Heart right ventricle (tissue), 16 donors: ENCODE data around the gene DNASE2. TPM values are rescaled to one million over a fixed set of nuclear protein-coding genes. Genes with fewer than 3 reads are reported as not detected.
A peak's percentile ranks its signal among the peaks of the same experiment; 100 is the strongest.

Experiments used
- ATAC-seq, 8 donors: fragments of 200-7000 bp; cut with Tn5 transposase; one replicate each; pipeline ENCODE4 v1.9.1; 2020; ENCODE audit warnings: mild to moderate bottlenecking in 8 of 8, moderate library complexity in 8 of 8, moderate number of reproducible peaks in 1 of 8
- DNase-seq, 2 donors: peaks; one replicate each; pipeline ENCODE4 v3.0.0-alpha.2; 2020
- H3K27ac ChIP-seq, 10 donors: fragments of 200-600 bp; sonication (generic) in 2 of 10; one replicate each; pipeline versions ENCODE4 v1.5.0 to v1.8.0; 2020 to 2022; ENCODE audit warnings: mild to moderate bottlenecking in 3 of 10
- H3K27me3 ChIP-seq, 7 donors: fragments of 200-600 bp; one replicate each; pipeline ENCODE4 v1.8.0; 2021 to 2022; ENCODE audit warnings: mild to moderate bottlenecking in 2 of 7
- H3K36me3 ChIP-seq, 9 donors: fragments of 200-600 bp; sonication (generic) in 1 of 9; one replicate each; pipeline versions ENCODE4 v1.5.0 to v1.8.0; 2020 to 2022; ENCODE audit warnings: mild to moderate bottlenecking in 2 of 9
- H3K4me1 ChIP-seq, 9 donors: fragments of 200-600 bp; sonication (generic) in 1 of 9; one replicate each; pipeline versions ENCODE4 v1.5.0 to v1.8.0; 2020 to 2022; ENCODE audit warnings: mild to moderate bottlenecking in 4 of 9
- H3K4me3 ChIP-seq, 10 donors: fragments of 200-600 bp; sonication (generic) in 2 of 10; one replicate each; pipeline versions ENCODE4 v1.5.0 to v1.8.0; 2020 to 2022; ENCODE audit warnings: mild to moderate bottlenecking in 7 of 10, moderate library complexity in 2 of 10
- H3K9me3 ChIP-seq, 11 donors: fragments of 200-600 bp in 10 of 11; sonication (generic) in 2 of 11; one replicate each; pipeline versions ENCODE4 v1.5.0 to v1.8.0; 2013 to 2022; ENCODE audit warnings: mild to moderate bottlenecking in 2 of 11, control low read depth in 1 of 11, moderate library complexity in 1 of 11
- WGBS, 2 donors: extraction: QIAGEN DNeasy Blood & Tissue Kit; methylation state at CpG; one replicate each; pipeline ENCODE4 v1.1.7; 2013; ENCODE audit warnings: inconsistent platforms in 1 of 2; 5-methylcytosine and 5-hydroxymethylcytosine counted together
- intact Hi-C, 10 donors: fragments of 100-400 bp; cut with DNase I; formaldehyde crosslinking; loops; one replicate each; pipeline versions ENCODE4 v1.11.1 to v1.14.2; 2022
- polyA plus RNA-seq, 2 donors: library from polyadenylated mRNA; stranded (reverse); fragments of 200-250 nt; gene quantifications; one replicate each; pipeline ENCODE4 v1.2.3, GENCODE V29; 2013
- total RNA-seq, 10 donors: library from RNA; stranded (reverse); fragmentation: NEBNext Ultra II Directional in 3 of 10; extraction: Animal tissue kit (Norgen Biotek cat#: 25700) in 3 of 10; gene quantifications; one replicate each; pipeline versions ENCODE4 v1.2.1 to v1.2.4, GENCODE V29; 2021 to 2023
- TF ChIP-seq, protein P1 (sequence below), 9 donors: fragments of 200-600 bp; sonication (generic) in 2 of 9; IDR thresholded peaks; one replicate each; pipeline versions ENCODE4 v1.5.0 to v1.8.0; 2021 to 2022; ENCODE audit warnings: antibody characterized with exemption in 9 of 9, mild to moderate bottlenecking in 5 of 9, moderate library complexity in 1 of 9
- donor health status: Arrhythmogenic right ventricular cardiomyopathy.
- donor health status: ischemic (EF 13 %, LVEDD 7.1; RV severe dilation, severe dysfunction).
- donor health status: healthy with polysubstance abuse.
- donor health status: DM: no; HTN: yes; CAD: no.
- donor health status: DM: no; HTN: no; CAD: no.
- donor health status: ischemic (EF 25% LVEDD 6.9; RV normal size, moderate dysfunction).
- donor health status: ischemic (EF 25% LVEDD 5.7; RV mildly dilated, moderate dysfunction).
- donor health status: healthy.
- donor health status: DM: yes; HTN: yes; CAD: no.
- donor health status: Ischemic cardiomyopathy.
- donor health status: ischemic (EF 35%, LVEDD 5.7; RV mildly dilated, moderate dysfunction).
- donor health status: nonischemic (EF 11% LVEDD 7.7; RV severe dilation, severe dysfunction).
- donor health status: DM: yes; HTN: yes; CAD: no.
- donor health status: PGD.
- donor health status: ischemic (EF 29% LVEDD 5.4; RV normal size, mild dysfunction).
- donor health status: nonischemic (EF 23%, LVEDD 6.1; RV moderate dilation, normal function).

The DNASE2 gene
- total and polyA plus RNA-seq, 12 donors: 10.5 to 34.9 (median 19.9) TPM

GRCh38 chr19:12833738-12834565, 47.3 kb downstream of the DNASE2 start:
- Histone ChIP-seq H3K36me3 (no peaks in the 10 kb centered on the region), H3K4me1 (peaks cover 4 to 35% (median 17%) of the 10 kb centered on the region in 9 donors), H3K27me3 (peaks cover 33 to 100% (median 96%) of the 10 kb centered on the region in 7 donors), H3K27ac (no peak overlapping the region), H3K4me3 (peak overlapping the region in 9 of 10 donors; percentile 29 to 53 (median 43)), H3K9me3 (no peaks in the 10 kb centered on the region)
- ATAC-seq (peak in 1 of 8 donors; percentile 4), DNase-seq (peak in 1 of 2 donors; percentile 22)
- intact Hi-C loops: no loop called here
- 1% methylated on average over 50 to 84 of the region's 87 CpGs for WGBS, 2 donors
- TF ChIP-seq, protein P1, sequence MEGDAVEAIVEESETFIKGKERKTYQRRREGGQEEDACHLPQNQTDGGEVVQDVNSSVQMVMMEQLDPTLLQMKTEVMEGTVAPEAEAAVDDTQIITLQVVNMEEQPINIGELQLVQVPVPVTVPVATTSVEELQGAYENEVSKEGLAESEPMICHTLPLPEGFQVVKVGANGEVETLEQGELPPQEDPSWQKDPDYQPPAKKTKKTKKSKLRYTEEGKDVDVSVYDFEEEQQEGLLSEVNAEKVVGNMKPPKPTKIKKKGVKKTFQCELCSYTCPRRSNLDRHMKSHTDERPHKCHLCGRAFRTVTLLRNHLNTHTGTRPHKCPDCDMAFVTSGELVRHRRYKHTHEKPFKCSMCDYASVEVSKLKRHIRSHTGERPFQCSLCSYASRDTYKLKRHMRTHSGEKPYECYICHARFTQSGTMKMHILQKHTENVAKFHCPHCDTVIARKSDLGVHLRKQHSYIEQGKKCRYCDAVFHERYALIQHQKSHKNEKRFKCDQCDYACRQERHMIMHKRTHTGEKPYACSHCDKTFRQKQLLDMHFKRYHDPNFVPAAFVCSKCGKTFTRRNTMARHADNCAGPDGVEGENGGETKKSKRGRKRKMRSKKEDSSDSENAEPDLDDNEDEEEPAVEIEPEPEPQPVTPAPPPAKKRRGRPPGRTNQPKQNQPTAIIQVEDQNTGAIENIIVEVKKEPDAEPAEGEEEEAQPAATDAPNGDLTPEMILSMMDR (IDR thresholded peaks at IDR 0.05): no peak

DNA sequence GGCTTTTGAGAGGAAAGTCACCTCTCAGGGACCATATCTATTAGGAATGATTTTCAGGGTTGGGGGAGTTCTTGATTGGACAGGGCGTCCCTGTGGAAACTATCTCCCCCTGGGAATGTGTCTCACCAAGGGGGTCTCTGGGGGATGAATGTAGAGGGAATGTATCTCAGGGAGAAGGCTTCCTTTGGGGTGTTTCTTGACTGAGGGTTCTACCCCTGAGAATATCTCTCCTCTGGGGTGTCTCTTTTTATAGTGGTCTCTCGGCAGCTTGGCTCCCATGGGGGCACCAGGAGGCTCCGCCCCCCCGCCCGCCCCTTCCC, 47.9 kb downstream of the DNASE2 start:
- Histone ChIP-seq H3K9me3 (no peaks in the 10 kb centered on the region), H3K4me3 (peak overlapping the region in 7 of 10 donors; percentile 29 to 51 (median 42)), H3K27me3 (peaks cover 29 to 100% (median 96%) of the 10 kb centered on the region in 7 donors), H3K36me3 (no peaks in the 10 kb centered on the region), H3K4me1 (peaks cover 4 to 30% (median 12%) of the 10 kb centered on the region in 9 donors), H3K27ac (no peak overlapping the region)
- 0 to 1% methylated on average over 5 of the region's 5 CpGs for WGBS, 2 donors
- TF ChIP-seq, protein P1 (IDR thresholded peaks at IDR 0.05): no peak
- ATAC-seq: no peak
- no peak for DNase-seq
- intact Hi-C loops: no loop called here

DNA sequence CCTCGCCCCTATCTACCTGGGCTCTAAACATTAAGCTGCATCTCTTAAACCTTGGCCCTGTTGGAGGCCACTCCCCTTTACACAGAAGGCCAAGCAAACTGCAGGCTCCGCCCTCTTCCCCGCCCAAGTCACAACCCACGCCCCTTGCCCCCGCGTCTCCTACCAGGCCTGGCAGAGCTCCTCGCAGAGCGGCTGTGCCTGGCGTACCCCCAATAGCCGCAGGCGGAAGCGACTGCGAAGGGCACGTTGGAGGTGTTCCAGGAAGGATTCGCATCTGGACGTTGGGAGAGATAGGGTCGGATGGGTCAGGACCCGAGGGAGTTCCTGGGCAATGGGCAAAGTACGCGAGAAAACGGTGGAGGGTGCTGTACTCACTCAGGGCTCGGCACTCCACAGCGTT, 52.8 kb downstream of the DNASE2 start:
- H3K27ac ChIP-seq: no peak overlapping the region
- 5 to 6% methylated on average over 23 of the region's 23 CpGs for WGBS, 2 donors
- H3K4me3 ChIP-seq: no peak overlapping the region
- no peaks in the 10 kb centered on the region for H3K9me3 ChIP-seq
- no peaks in the 10 kb centered on the region for H3K36me3 ChIP-seq
- ATAC-seq: no peak
- peaks cover 0 to 18% (median 5%) of the 10 kb centered on the region in 9 donors for H3K4me1 ChIP-seq
- H3K27me3 ChIP-seq: peaks cover 12 to 98% (median 96%) of the 10 kb centered on the region in 7 donors
- DNase-seq: no peak
- TF ChIP-seq, protein P1 (IDR thresholded peaks at IDR 0.05): no peak
- intact Hi-C loops: no loop called here

DNA sequence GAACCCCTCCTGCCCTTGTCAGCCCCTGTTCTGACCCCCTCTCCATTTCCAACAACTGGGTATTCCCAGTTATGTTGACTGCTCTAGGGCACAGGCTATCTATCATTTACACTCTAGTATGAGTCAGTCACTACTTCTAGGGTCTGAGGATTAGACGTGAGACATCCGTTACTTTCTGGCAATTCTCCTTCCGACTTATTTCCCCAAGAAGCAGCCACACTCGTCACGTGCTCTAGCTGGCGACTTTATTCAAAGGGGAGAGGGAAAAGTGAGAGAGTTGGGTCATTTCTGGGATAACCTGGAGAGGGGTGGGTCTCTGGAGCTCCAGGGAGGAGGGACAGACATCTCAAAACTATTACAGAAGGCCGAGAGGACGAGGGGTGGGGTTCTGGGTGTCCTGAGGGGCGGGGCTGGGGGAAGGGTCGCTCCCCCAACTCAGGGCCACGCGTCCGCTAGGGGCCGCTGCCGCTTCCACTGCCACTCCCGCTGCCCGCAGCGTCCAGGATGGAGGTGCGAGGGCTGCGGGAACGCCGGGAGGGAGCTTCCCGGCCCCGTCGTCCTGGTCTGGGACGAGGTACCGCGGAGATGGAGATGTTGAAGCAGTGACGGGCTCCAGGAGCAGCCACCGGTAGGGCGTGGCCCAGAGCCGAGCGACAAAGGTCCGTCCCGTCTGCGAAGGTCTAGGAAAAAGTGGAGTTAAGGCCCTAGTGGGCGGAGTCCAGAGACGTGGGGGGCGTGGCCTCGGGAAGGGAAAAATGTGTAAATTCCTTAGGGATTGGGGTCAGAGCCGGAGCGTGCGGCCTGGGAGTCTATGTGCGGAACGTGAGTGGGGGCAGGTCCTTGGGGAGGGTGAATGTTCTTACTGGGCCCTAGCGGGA, 55.8 kb downstream of the DNASE2 start:
- Histone ChIP-seq H3K4me1 (peaks cover 0 to 6% (median 0%) of the 10 kb centered on the region in 9 donors), H3K9me3 (peaks cover 0 to 8% (median 0%) of the 10 kb centered on the region in 11 donors), H3K36me3 (no peaks in the 10 kb centered on the region), H3K4me3 (no peak overlapping the region), H3K27me3 (peaks cover 0 to 80% (median 71%) of the 10 kb centered on the region in 7 donors), H3K27ac (no peak overlapping the region)
- ATAC-seq: peak in 2 of 8 donors; percentile 40 to 49
- no peak for DNase-seq
- intact Hi-C loops: no loop called here
- 5 to 7% methylated on average over 46 of the region's 46 CpGs for WGBS, 2 donors
- TF ChIP-seq, protein P1 (IDR thresholded peaks at IDR 0.05): peak in 7 of 9 donors; percentile 24 to 44 (median 32)
